ENCODE results near the gene MYO7A.

- TF ChIP-seq CTCF (conservative IDR thresholded peaks at IDR 0.05): no peak
- no peak for TF ChIP-seq EZH2 (IDR thresholded peaks at IDR 0.05; ENCODE audit: low read depth)
Measured at GRCh38 chr11:77126156-77126775, 1.8 kb upstream of the MYO7A start.
